ENCODE results near the gene BTBD7.
A peak's percentile ranks its signal among the peaks of the same experiment; 100 is the strongest.
"Not testable (repeated sequence)": the region's sequence is repeated elsewhere in the genome, so short reads cannot be mapped to it uniquely, and the experiment has no call there.

BTBD7 gene

DNA sequence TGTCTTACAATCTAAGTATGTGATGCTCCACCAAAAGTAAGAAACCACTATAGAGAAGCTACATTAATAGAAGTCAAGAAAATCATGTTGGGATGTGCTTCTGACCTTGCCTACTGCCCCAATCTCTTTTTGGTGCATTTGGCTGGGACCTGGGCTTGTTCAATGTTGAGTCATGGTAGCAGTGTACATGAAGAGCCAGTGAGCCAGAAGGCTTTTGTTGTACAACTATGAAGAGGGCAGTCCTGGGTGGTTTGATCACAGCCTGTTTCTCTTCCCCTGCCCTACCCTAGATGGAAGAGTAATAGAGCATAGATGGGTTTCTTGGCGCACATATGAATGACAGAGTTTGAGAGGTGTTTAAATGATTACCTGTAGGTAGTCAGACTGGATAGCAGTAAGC is 69.4 kb downstream of the BTBD7 start:
- peak overlapping the region; percentile 7 for H3K27ac ChIP-seq
- DNase-seq (ENCODE audit: low read depth, low spot score): no peak

- no peak for DNase-seq (ENCODE audit: low read depth, low spot score)
Measured at GRCh38 chr14:93262446-93262845, 70.4 kb downstream of the BTBD7 start.

GRCh38 chr14:93249128-93249831 is 83.6 kb downstream of the BTBD7 start:
- DNase-seq (ENCODE audit: low read depth, low spot score): no peak
- no peak overlapping the region for H3K27ac ChIP-seq

More at GRCh38 chr14:93262446-93262845, 70.4 kb downstream of the BTBD7 start:
- H3K27ac ChIP-seq: no peak overlapping the region

DNA sequence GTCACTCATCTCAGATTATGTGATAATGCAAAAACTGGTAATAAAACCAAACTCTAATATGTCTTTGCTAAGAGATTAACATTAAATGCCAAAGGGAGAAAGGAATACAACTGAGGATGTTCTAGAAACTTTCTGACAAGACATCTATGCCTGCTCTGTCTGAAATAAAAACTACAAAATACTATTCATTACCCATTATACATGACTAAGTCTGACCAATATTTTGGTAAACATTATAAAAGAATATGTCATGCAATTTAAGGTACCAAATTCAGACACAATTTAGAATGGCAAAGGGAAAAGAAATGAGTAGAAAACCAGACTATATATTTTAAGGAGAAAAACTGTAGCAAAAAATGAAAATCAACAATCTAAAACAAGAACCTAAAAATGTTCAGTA is 86.3 kb downstream of the BTBD7 start:
- no peak for DNase-seq (ENCODE audit: low read depth, low spot score)
- H3K27ac ChIP-seq: no peak overlapping the region

DNA sequence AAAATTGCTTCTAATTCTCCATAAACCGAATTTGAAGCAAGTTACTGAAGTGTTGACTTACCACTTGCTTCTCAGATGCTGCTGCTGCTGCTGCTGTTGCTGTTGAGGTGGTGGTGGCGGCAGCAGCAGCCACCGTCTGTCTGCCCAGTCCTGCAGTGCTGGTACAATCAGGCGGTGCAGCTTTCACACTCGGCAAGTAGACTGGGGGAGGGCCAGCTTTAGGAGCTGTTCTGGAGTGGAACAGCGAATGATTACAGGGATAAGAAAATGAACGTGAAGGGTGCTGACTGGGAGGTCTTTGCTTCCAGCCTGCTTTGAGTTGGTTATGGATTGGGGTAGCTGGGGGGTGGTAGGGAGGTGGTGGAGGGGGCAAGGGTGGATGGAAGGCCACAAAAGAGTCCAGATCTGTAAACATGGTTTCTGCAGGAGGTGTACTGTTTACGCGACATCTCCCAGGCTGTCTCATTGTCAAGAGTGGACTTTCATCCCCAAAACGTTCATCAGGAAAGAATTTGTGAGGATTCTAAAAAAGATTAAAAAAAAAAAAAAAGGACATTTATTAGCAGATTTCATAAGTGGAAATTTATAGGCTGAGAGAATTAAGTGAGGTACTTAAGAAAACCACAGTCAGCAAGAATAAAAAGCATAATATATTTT is 86.9 kb downstream of the BTBD7 start:
- DNase-seq (ENCODE audit: low read depth, low spot score): no peak
- no peak overlapping the region for H3K27ac ChIP-seq

DNA sequence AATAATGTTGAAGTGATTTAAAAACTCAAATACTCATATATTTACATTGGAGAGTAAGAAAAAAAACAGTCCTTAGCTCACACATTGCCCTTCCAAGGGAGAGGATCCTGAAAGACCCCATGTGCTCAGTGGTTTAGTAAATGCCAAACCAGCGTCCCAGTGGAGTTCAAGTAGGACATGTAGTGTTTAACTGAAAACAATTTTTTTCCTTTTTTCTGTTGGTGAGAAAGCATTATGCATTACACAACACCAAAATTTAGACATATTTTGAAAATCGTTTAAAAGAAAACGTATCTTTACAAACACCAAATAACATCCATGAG is 92.2 kb downstream of the BTBD7 start:
- peak overlapping the region; percentile 52 for H3K27ac ChIP-seq
- no peak for DNase-seq (ENCODE audit: low read depth, low spot score)

- DNase-seq (ENCODE audit: low read depth, low spot score): no peak
- peak overlapping the region; percentile 52 for H3K27ac ChIP-seq
Measured at GRCh38 chr14:93239869-93240677, 92.8 kb downstream of the BTBD7 start.

- peak overlapping the region; percentile 58 for H3K27ac ChIP-seq
- peak; percentile 80 for DNase-seq (ENCODE audit: low read depth, low spot score)
Measured at GRCh38 chr14:93234798-93235197, 98.0 kb downstream of the BTBD7 start.

DNA sequence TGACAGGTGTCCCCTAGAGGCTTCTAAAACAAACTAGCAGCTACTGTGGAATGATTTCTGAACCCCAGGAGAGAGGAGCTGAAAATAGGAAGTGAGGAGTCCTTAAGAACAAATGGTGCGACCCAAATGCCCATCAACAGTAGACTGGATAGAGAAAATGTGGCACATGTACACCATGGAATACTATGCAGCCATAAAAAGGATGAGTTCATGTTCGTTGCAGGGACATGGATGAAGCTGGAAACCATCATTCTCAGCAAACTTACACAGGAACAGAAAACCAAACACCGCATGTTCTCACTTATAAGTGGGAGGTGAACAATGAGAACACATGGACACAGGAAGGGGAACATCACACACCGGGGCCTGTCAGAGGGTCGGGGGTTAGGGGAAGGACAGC is 99.8 kb downstream of the BTBD7 start:
- H3K27ac ChIP-seq; DNase-seq (ENCODE audit: low read depth, low spot score): not testable (repeated sequence)

GRCh38 chr14:93232159-93232558 is 100.7 kb downstream of the BTBD7 start:
- no peak for DNase-seq (ENCODE audit: low read depth, low spot score)
- H3K27ac ChIP-seq: no peak overlapping the region

DNA sequence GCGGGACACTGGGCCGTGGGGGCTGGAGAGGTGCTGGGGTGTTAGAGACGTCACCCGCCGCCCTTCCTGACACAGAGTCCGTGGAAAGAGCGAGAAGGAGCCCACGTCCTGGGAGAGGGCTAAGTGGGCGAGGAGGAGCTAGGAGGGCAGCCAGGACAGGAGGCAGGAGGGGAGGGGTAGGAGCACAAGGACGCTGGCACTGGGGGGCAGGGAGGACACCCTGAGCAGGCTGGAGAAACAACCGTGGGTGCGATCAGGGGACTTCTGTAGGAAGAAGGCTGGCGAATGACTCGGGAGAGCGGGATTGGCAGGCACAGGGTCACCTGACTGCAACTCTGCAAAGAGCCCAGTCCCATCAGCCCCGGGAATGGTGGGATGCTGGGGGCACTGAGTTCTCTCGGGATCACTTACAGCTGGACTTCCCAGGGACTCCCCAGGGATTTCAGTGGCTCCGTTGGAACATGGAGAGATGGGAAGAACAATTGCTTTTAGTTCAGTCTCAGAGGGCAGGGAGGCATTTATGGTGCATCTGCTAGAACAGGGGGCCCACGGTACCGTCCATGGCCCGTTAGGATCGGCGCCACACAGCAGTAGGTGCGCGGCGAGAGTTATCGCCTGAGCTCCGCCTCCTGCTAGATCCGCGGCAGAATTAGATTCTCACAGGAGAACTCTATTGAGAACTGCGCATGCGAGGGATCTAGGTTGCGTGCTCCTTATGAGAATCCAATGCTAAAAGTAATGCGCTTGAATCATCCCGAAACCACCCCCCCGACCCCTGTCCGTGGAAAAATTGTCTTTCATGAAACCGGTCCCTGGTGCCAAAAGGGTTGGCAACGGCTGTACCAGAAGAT is 101.5 kb downstream of the BTBD7 start:
- no peak overlapping the region for H3K27ac ChIP-seq
- DNase-seq (ENCODE audit: low read depth, low spot score): no peak

DNA sequence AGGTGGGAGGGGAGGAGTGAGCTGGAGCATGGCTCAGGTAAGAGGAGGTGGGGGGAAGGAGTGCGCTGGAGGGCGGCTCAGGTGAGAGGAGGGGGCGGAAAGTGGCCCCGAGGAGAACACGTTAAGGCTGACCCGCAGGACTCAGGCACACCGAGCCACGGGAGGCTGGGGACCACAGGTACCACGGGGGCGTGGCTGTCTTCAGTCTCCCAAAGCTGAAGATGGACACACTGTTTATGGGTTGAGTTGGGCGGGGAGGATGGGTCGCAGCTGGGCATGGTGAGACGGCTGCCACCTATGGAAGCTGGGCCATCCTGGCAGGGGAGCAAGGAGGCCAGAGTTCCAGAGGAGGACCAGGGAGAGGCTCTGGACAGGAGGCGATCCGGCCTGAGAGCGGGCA is 102.3 kb downstream of the BTBD7 start:
- no peak overlapping the region for H3K27ac ChIP-seq

DNA sequence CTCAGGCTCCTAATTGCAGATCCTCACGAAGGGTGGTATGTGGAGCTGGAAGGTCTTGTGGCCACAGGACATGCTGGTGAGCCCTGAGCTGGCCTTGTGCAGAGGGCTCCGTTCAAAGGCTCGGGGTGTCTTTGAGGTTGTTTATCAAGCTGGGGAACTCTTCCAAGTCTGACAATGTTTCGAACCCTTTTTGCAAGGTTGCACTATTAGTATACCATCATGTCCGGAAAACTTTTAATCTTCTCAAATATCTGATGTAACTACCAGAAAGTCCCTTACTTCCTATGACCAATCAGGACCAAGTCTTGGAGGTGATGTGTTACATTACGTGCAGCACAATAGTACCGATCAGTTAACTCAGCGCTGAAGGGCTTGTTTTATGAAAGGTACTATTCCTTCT is 104.3 kb downstream of the BTBD7 start:
- DNase-seq (ENCODE audit: low read depth, low spot score): no peak
- no peak overlapping the region for H3K27ac ChIP-seq

More for the DNA sequence above, 102.3 kb downstream of the BTBD7 start:
- no peak for DNase-seq (ENCODE audit: low read depth, low spot score)

- no peak overlapping the region for H3K27ac ChIP-seq
- no peak for DNase-seq (ENCODE audit: low read depth, low spot score)
Measured at GRCh38 chr14:93223565-93223964, 109.3 kb downstream of the BTBD7 start.

- H3K27ac ChIP-seq: no peak overlapping the region
- DNase-seq (ENCODE audit: low read depth, low spot score): no peak
Measured at GRCh38 chr14:93220509-93220908, 112.3 kb downstream of the BTBD7 start.

DNA sequence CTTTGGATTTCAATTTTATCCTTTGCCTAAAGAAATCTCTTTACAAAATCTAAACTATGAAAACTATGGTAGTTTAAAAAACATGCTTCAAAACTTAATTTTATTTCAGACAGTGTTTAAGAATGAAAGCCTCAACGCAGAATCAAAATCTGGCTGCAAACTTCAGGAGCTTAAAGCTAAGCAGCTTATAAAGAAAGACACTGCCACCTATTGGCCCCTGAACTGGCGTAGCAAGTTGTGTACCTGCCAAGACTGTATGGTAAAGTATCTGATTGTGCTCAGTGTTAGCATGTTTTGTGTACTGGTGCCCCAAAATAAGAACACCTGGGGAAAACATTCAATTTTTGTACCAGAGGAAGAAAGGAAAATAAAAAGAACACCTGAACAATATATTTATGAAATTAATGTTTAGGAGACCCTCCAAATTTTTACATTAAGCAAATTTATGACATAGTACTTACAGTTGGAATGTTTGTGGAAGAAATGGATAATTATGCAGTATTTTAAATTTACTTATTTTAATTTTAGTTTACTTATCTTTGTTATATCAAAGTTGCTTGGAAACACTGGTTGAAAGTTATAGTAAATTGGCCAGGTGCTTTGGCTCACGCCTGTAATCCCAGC is 113.6 kb downstream of the BTBD7 start:
- no peak overlapping the region for H3K27ac ChIP-seq
- DNase-seq (ENCODE audit: low read depth, low spot score): peak; percentile 36

DNA sequence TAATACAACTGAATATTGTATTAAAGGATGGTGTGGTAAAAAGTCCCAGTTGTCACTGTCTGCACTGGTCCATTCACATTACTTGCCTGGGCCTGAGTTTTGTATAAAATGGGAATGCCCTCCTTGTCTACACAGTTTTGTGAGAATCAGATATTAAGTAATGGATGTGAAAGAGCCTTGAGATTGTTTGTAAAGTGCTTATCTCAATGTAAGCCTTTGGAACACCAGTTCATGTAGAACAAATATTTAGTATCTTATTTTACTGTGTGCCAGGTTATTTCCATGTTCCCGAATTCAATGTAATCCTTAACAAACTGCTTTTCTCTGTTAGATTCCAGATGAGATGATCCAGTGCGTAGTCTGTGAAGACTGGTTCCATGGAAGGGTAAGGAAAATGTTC is 118.2 kb downstream of the BTBD7 start:
- no peak for DNase-seq (ENCODE audit: low read depth, low spot score)
- no peak overlapping the region for H3K27ac ChIP-seq

DNA sequence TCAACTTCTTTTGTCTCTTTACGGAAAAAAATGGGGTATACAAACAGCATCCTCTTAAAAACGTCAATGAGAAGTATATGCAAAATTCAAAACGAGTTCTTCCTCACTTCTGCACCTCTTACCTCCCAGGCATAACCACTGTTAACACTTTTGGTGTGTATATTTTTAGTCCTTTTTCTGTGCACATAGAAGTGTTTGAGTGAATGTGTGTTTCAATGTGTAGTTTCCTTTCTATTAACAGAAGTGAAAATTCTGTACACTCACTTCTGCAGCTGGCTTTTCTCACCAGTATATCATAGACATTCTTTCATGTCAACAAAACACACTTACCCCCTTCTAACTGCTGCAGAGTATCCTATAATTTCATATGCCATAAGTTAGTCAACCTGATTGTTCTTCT is 120.4 kb downstream of the BTBD7 start:
- no peak for DNase-seq (ENCODE audit: low read depth, low spot score)
- H3K27ac ChIP-seq: no peak overlapping the region

- no peak for DNase-seq (ENCODE audit: low read depth, low spot score)
- H3K27ac ChIP-seq: peak overlapping the region; percentile 66
Measured at GRCh38 chr14:93207468-93208308, 125.1 kb downstream of the BTBD7 start.
